ENCODE measurements around the gene ZNF618. TPM values are rescaled to one million over a fixed set of nuclear protein-coding genes. Genes with fewer than 3 reads are reported as not detected.

The ZNF618 gene
- total RNA-seq, 1 donor from 2014 or later, result 4.7 TPM

DNA sequence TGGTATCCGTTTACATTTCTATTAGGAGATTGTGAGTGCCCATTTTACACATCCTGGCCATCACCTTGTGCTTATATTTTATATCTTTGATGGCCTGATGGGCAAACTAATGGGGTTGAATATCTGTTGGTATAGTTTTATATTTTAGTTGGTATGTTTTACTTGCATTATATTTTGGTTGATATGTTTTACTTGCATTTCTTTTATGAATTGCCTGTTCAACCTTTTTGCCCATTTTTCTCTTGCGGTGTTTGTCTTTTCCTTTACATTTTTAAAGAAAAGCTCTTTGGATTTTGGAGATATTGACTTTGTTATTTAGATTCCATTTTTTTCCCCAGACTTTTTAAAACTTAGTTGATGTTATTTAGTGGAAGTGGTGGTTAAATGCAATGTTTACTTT, 14.6 kb downstream of the ZNF618 start:
- H3K9me3 ChIP-seq (ENCODE audit: control insufficient read depth in 3 of 3, low read length in 3 of 3), result no peaks in the 10 kb centered on the region
- no peaks in the 10 kb centered on the region for H3K36me3 ChIP-seq (ENCODE audit: control insufficient read depth in 3 of 3, insufficient read depth in 3 of 3, low read length in 3 of 3)
- H3K4me3 ChIP-seq (ENCODE audit: low read length in 3 of 3), result no peak overlapping the region
- peaks cover 11 to 23% (median 20%) of the 10 kb centered on the region in 3 donors for H3K4me1 ChIP-seq (ENCODE audit: control insufficient read depth in 3 of 3, insufficient read depth in 3 of 3, low read length in 3 of 3)
- H3K9ac ChIP-seq (ENCODE audit: low read depth in 1 of 3, low read length in 3 of 3), result no peak overlapping the region
- H3K27me3 ChIP-seq (ENCODE audit: control insufficient read depth in 3 of 3, insufficient read depth in 3 of 3, low read length in 3 of 3), result no peaks in the 10 kb centered on the region
- no peak overlapping the region for H3K27ac ChIP-seq (ENCODE audit: low read depth, low read length)

DNA sequence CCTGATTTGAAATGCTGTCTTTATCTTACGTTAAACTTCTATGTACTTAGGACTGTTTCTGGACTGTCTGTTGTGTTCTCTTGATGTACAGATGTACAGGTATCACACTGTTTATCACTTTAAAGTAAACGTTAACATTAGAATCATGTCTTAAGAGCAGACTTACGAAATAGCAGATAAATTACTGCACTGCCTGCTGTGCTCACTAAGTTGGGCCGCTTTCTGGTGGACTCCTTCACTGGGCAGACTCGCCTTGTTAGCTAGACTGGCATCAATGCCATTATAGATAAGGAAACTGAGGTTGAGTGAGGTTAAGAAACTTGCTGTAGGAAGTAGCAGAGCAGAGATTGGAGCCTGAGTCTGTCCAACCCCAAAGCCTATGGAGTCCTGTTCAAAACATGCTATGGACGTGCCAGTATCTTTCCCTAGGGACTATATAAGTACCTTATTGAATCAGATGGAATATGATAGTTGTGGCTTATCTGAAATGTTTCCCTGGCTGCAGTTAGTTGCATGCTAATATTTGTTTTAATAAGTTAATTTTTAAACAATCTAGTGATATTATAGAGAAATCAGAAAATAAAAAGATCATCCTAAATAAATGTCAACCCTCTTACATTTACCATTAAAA, 16.9 kb downstream of the ZNF618 start:
- no peaks in the 10 kb centered on the region for H3K9me3 ChIP-seq (ENCODE audit: control insufficient read depth in 3 of 3, low read length in 3 of 3)
- H3K27me3 ChIP-seq (ENCODE audit: control insufficient read depth in 3 of 3, insufficient read depth in 3 of 3, low read length in 3 of 3), result no peaks in the 10 kb centered on the region
- no peaks in the 10 kb centered on the region for H3K36me3 ChIP-seq (ENCODE audit: control insufficient read depth in 3 of 3, insufficient read depth in 3 of 3, low read length in 3 of 3)
- H3K27ac ChIP-seq (ENCODE audit: low read depth, low read length), result no peak overlapping the region
- peaks cover 3 to 12% (median 9%) of the 10 kb centered on the region in 3 donors for H3K4me1 ChIP-seq (ENCODE audit: control insufficient read depth in 3 of 3, insufficient read depth in 3 of 3, low read length in 3 of 3)
- H3K4me3 ChIP-seq (ENCODE audit: low read length in 3 of 3), result no peak overlapping the region
- no peak overlapping the region for H3K9ac ChIP-seq (ENCODE audit: low read depth in 1 of 3, low read length in 3 of 3)

DNA sequence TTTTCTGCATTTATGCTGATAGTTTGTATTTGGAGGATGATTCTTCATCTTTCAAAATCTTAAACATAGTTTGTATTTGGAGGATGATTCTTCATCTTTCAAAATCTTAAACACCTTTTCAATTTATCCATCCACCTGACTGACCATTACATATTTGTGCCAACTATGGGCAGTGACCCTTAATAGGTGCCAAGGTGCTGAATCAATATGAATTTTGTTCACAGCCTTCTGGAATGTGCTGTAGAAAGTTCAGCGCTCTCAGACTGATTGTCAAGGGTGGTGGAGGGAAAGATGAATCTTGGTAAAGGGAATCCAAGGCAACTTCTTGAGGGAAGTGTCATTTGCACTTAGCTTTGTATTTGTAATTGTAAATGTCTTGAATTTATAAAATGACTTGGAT, 18.1 kb downstream of the ZNF618 start:
- H3K27me3 ChIP-seq (ENCODE audit: control insufficient read depth in 3 of 3, insufficient read depth in 3 of 3, low read length in 3 of 3), result no peaks in the 10 kb centered on the region
- no peak overlapping the region for H3K27ac ChIP-seq (ENCODE audit: low read depth, low read length)
- no peaks in the 10 kb centered on the region for H3K36me3 ChIP-seq (ENCODE audit: control insufficient read depth in 3 of 3, insufficient read depth in 3 of 3, low read length in 3 of 3)
- peaks cover 0 to under 1% (median 0%) of the 10 kb centered on the region in 3 donors for H3K4me1 ChIP-seq (ENCODE audit: control insufficient read depth in 3 of 3, insufficient read depth in 3 of 3, low read length in 3 of 3)
- no peaks in the 10 kb centered on the region for H3K9me3 ChIP-seq (ENCODE audit: control insufficient read depth in 3 of 3, low read length in 3 of 3)
- no peak overlapping the region for H3K4me3 ChIP-seq (ENCODE audit: low read length in 3 of 3)
- H3K9ac ChIP-seq (ENCODE audit: low read depth in 1 of 3, low read length in 3 of 3), result no peak overlapping the region

DNA sequence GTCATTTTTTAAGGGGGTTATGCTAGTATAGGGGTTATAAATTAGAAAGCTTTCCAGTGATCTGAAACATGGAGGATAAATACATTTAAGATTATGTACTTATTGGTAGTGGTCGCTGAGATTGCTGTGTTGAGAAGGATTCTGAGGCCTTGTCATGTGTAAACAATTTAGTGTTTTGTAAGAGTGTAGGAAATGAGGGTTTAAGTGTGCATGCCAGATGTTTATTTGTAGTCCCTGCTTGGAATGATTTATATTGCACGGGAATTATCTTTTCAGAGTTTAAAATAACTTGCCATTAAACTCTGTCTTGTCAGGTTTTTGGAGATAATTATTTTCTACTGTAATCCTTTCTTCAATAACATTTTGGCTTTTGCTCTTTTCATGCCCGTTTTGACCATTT, 19.4 kb downstream of the ZNF618 start:
- no peaks in the 10 kb centered on the region for H3K4me1 ChIP-seq (ENCODE audit: control insufficient read depth in 3 of 3, insufficient read depth in 3 of 3, low read length in 3 of 3)
- H3K9me3 ChIP-seq (ENCODE audit: control insufficient read depth in 3 of 3, low read length in 3 of 3), result no peaks in the 10 kb centered on the region
- no peaks in the 10 kb centered on the region for H3K27me3 ChIP-seq (ENCODE audit: control insufficient read depth in 3 of 3, insufficient read depth in 3 of 3, low read length in 3 of 3)
- H3K36me3 ChIP-seq (ENCODE audit: control insufficient read depth in 3 of 3, insufficient read depth in 3 of 3, low read length in 3 of 3), result no peaks in the 10 kb centered on the region
- no peak overlapping the region for H3K27ac ChIP-seq (ENCODE audit: low read depth, low read length)
- no peak overlapping the region for H3K9ac ChIP-seq (ENCODE audit: low read depth in 1 of 3, low read length in 3 of 3)
- no peak overlapping the region for H3K4me3 ChIP-seq (ENCODE audit: low read length in 3 of 3)

DNA sequence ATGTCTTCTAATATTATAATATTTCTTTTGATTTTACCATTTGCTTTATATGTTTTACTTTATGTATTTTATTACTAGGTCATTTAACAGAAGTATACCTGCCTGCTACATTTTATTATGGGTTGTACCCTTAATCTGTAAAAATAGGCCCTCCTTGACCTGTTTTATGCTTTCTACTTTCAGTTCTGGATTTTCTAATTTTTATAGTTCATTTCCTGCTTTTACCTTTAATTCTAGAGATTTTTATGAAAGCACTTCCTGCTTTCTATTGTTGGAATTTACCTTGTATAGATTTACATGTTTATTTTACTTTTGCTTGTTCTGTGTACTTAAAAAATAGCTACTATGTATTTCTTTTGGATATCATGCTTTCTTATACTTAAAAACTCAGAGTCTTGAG, 20.6 kb downstream of the ZNF618 start:
- no peak overlapping the region for H3K4me3 ChIP-seq (ENCODE audit: low read length in 3 of 3)

DNA sequence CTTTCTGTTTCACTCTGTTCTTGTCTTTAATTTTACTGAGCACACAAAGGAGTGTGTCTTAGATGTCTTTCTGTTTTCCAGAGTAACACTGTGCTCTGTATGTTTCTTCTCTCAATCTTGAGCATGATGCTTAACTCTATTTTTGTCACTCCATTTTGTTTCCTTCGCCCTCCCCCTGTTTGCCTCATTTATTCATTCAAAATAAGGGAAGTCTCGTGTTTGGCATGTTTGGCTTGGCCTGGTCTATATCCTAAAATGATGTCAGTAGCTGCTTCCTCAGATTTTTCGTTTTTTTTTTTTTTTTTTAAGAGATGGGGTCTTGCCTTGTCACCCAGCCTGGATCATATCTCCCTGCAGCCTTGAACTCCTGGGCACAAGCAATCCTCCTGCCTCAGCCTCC, 22.0 kb downstream of the ZNF618 start:
- Histone ChIP-seq H3K9ac (ENCODE audit: low read depth in 1 of 3, low read length in 3 of 3) (no peak overlapping the region), H3K9me3 (ENCODE audit: control insufficient read depth in 3 of 3, low read length in 3 of 3) (no peaks in the 10 kb centered on the region), H3K36me3 (ENCODE audit: control insufficient read depth in 3 of 3, insufficient read depth in 3 of 3, low read length in 3 of 3) (no peaks in the 10 kb centered on the region), H3K27me3 (ENCODE audit: control insufficient read depth in 3 of 3, insufficient read depth in 3 of 3, low read length in 3 of 3) (no peaks in the 10 kb centered on the region), H3K4me1 (ENCODE audit: control insufficient read depth in 3 of 3, insufficient read depth in 3 of 3, low read length in 3 of 3) (peaks cover 0 to 10% (median 9%) of the 10 kb centered on the region in 3 donors), H3K4me3 (ENCODE audit: low read length in 3 of 3) (no peak overlapping the region), H3K27ac (ENCODE audit: low read depth, low read length) (no peak overlapping the region)

More for the DNA sequence above, 20.6 kb downstream of the ZNF618 start:
- Histone ChIP-seq H3K27me3 (ENCODE audit: control insufficient read depth in 3 of 3, insufficient read depth in 3 of 3, low read length in 3 of 3) (no peaks in the 10 kb centered on the region), H3K4me1 (ENCODE audit: control insufficient read depth in 3 of 3, insufficient read depth in 3 of 3, low read length in 3 of 3) (peaks cover 0 to 8% (median 7%) of the 10 kb centered on the region in 3 donors), H3K27ac (ENCODE audit: low read depth, low read length) (no peak overlapping the region), H3K9ac (ENCODE audit: low read depth in 1 of 3, low read length in 3 of 3) (no peak overlapping the region), H3K9me3 (ENCODE audit: control insufficient read depth in 3 of 3, low read length in 3 of 3) (no peaks in the 10 kb centered on the region), H3K36me3 (ENCODE audit: control insufficient read depth in 3 of 3, insufficient read depth in 3 of 3, low read length in 3 of 3) (no peaks in the 10 kb centered on the region)

DNA sequence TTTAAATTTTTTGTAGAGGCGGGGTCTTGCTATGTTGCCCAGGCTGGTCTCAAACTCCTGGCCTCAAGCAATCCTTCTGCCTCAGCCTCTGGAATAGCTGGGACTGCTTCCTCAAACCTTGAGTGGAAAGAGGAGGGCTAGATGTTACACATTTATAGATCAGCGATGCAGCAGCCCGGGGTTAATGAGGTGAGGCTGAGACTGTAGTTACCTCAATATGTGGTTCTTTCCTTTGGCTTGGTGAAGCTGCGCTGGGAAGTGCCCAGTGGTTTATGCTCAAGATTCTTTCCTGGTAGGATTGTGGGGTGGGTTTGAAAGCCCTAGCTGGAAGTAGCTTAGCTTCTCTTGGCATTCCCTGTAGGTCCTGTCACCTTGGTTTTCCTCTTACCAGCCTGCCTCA, 22.5 kb downstream of the ZNF618 start:
- H3K27ac ChIP-seq (ENCODE audit: low read depth, low read length), result no peak overlapping the region
- peaks cover 0 to 10% (median 9%) of the 10 kb centered on the region in 3 donors for H3K4me1 ChIP-seq (ENCODE audit: control insufficient read depth in 3 of 3, insufficient read depth in 3 of 3, low read length in 3 of 3)
- H3K36me3 ChIP-seq (ENCODE audit: control insufficient read depth in 3 of 3, insufficient read depth in 3 of 3, low read length in 3 of 3), result no peaks in the 10 kb centered on the region
- no peaks in the 10 kb centered on the region for H3K27me3 ChIP-seq (ENCODE audit: control insufficient read depth in 3 of 3, insufficient read depth in 3 of 3, low read length in 3 of 3)
- no peaks in the 10 kb centered on the region for H3K9me3 ChIP-seq (ENCODE audit: control insufficient read depth in 3 of 3, low read length in 3 of 3)
- no peak overlapping the region for H3K4me3 ChIP-seq (ENCODE audit: low read length in 3 of 3)
- no peak overlapping the region for H3K9ac ChIP-seq (ENCODE audit: low read depth in 1 of 3, low read length in 3 of 3)

DNA sequence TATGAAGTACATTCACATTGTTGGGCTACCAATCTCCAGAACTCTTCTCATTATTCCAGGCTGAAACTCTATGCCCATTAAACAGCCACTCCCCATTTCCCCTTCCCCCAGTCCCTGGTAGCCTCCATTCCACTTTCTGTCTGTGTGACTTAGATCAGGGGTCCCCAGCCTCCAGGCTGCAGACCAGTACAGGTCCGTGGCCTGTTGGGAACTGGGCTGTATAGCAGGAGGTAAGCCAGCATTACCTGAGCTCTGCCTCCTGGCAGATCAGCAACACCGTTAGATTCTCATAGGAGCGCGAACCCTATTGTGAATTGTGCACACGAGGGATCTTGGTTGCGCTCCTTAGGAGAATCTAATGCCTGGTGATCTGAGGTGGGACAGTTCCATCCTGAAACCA, 23.1 kb downstream of the ZNF618 start:
- H3K9me3 ChIP-seq (ENCODE audit: control insufficient read depth in 3 of 3, low read length in 3 of 3), result no peaks in the 10 kb centered on the region
- no peak overlapping the region for H3K9ac ChIP-seq (ENCODE audit: low read depth in 1 of 3, low read length in 3 of 3)
- peaks cover 0 to 10% (median 9%) of the 10 kb centered on the region in 3 donors for H3K4me1 ChIP-seq (ENCODE audit: control insufficient read depth in 3 of 3, insufficient read depth in 3 of 3, low read length in 3 of 3)
- H3K36me3 ChIP-seq (ENCODE audit: control insufficient read depth in 3 of 3, insufficient read depth in 3 of 3, low read length in 3 of 3), result no peaks in the 10 kb centered on the region
- no peak overlapping the region for H3K4me3 ChIP-seq (ENCODE audit: low read length in 3 of 3)
- H3K27ac ChIP-seq (ENCODE audit: low read depth, low read length), result no peak overlapping the region
- no peaks in the 10 kb centered on the region for H3K27me3 ChIP-seq (ENCODE audit: control insufficient read depth in 3 of 3, insufficient read depth in 3 of 3, low read length in 3 of 3)

DNA sequence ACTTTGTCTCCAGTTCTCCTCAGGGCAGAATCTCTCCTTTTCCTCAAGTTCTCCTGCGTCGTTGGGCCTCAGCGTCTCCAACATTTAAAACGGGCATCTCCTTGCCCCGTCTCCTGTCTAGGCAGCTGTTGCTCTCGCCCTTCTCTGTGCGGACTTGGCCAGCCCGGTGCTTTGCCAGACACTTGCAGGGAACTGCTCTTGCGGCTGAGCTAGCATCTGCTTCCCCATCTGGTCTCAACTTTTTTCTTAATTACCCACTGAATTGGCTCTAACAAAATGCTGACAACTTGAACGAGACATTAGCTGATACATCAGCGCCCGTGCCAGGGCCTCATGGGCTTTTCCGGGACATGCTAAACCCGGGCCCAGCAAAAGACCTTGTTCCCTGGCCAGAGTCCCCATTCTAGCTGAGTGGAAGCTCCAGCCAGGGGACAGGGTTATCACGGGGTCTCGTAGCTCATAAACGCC, 25.1 kb downstream of the ZNF618 start:
- H3K27me3 ChIP-seq (ENCODE audit: control insufficient read depth in 3 of 3, insufficient read depth in 3 of 3, low read length in 3 of 3), result no peaks in the 10 kb centered on the region
- no peaks in the 10 kb centered on the region for H3K9me3 ChIP-seq (ENCODE audit: control insufficient read depth in 3 of 3, low read length in 3 of 3)
- peak overlapping the region in 1 of 3 donors; percentile 45 for H3K9ac ChIP-seq (ENCODE audit: low read depth in 1 of 3, low read length in 3 of 3)
- H3K36me3 ChIP-seq (ENCODE audit: control insufficient read depth in 3 of 3, insufficient read depth in 3 of 3, low read length in 3 of 3), result no peaks in the 10 kb centered on the region
- peaks cover 0 to 10% (median 9%) of the 10 kb centered on the region in 3 donors for H3K4me1 ChIP-seq (ENCODE audit: control insufficient read depth in 3 of 3, insufficient read depth in 3 of 3, low read length in 3 of 3)
- H3K4me3 ChIP-seq (ENCODE audit: low read length in 3 of 3), result peak overlapping the region in 1 of 3 donors; percentile 13
- H3K27ac ChIP-seq (ENCODE audit: low read depth, low read length), result no peak overlapping the region

DNA sequence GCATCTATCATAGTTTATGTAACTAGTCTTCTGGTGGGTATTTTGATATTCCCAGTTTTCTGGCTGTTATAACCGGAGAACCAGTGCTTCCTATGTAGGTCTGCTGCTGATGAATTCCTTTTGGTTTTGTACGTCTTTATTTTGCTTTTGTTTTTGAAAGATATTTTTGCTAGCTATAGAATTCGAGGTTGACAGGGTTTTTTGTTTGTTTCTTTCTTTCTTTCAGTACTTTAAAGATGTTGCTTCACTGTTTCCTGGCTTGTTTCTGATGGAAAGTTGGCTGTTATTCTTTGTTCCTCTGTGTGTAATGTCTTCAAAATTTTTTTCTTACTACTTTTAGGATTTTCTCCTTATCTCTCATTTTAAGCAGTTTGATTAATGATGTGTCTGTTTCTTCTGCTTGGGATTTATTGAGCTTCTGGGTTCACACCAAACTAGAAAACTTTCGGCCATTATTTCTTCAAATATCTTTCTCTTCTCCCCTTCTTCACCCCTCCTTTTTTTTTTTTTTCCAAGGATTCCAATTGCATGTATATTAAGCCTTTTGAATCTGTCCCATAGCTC, 27.5 kb downstream of the ZNF618 start:
- Histone ChIP-seq H3K36me3 (ENCODE audit: control insufficient read depth in 3 of 3, insufficient read depth in 3 of 3, low read length in 3 of 3) (no peaks in the 10 kb centered on the region), H3K9ac (ENCODE audit: low read depth in 1 of 3, low read length in 3 of 3) (no peak overlapping the region), H3K27me3 (ENCODE audit: control insufficient read depth in 3 of 3, insufficient read depth in 3 of 3, low read length in 3 of 3) (no peaks in the 10 kb centered on the region), H3K27ac (ENCODE audit: low read depth, low read length) (no peak overlapping the region), H3K9me3 (ENCODE audit: control insufficient read depth in 3 of 3, low read length in 3 of 3) (no peaks in the 10 kb centered on the region), H3K4me3 (ENCODE audit: low read length in 3 of 3) (no peak overlapping the region), H3K4me1 (ENCODE audit: control insufficient read depth in 3 of 3, insufficient read depth in 3 of 3, low read length in 3 of 3) (peaks cover 15 to 22% (median 19%) of the 10 kb centered on the region in 3 donors)

Data from skeletal muscle tissue (tissue), 4 donors.